Spleen (tissue), 7 donors: ENCODE results near the gene BRF1.

ENCODE experiments used
- CTCF ChIP-seq, 11 experiments: fragments of 200-600 bp in 7 of 11; fragments of 450-650 bp in 4 of 11; sonication (generic) in 4 of 11; IDR thresholded peaks in 8 of 11; conservative IDR thresholded peaks in 3 of 11; 1 replicate in 7 of 11; 2 replicates in 4 of 11; pipeline versions ENCODE4 v1.4.0 to v1.8.0; 2016 to 2021; ENCODE audit warnings: antibody characterized with exemption in 11 of 11, inconsistent platforms in 4 of 11, mild to moderate bottlenecking in 1 of 11
- POLR2A ChIP-seq, 3 donors: fragments of 450-650 bp; IDR thresholded peaks; one replicate each; pipeline ENCODE4 v1.5.1; 2017; ENCODE audit warnings: antibody characterized with exemption in 3 of 3, mild to moderate bottlenecking in 1 of 3
- donor health status: DM: no; HTN: no; CAD: no; lungs with moderate emphysema.
- donor health status: DM: no; HTN: no; CAD: no.
- donor health status: DM: no; HTN: no; CAD: no.

- TF ChIP-seq CTCF (IDR thresholded peaks at IDR 0.05 in 8 of 11, conservative IDR thresholded peaks at IDR 0.05 in 3 of 11) (no peak), POLR2A (IDR thresholded peaks at IDR 0.05) (no peak)
These were observed 21.0 kb downstream of the BRF1 start for GRCh38 chr14:105279642-105280361.
